Measurements from ENCODE around the gene F11R. TPM values are rescaled to one million over a fixed set of nuclear protein-coding genes. Genes with fewer than 3 reads are reported as not detected.

The F11R gene
- total and polyA plus RNA-seq, 4 donors = 25.8 to 80.4 (median 45.6) TPM

- no peak for DNase-seq (ENCODE audit: low spot score)
These were observed 25.8 kb upstream of the F11R start for GRCh38 chr1:161046605-161047228.

More at GRCh38 chr1:161046605-161047228, 25.8 kb upstream of the F11R start:
- H3K4me1 ChIP-seq (ENCODE audit: control insufficient read depth in 4 of 4, insufficient read depth in 4 of 4, low read length in 3 of 4) = peaks cover 3 to 19% (median 9%) of the 10 kb centered on the region in 4 donors
- TF ChIP-seq CTCF (IDR thresholded peaks at IDR 0.05; ENCODE audit: low read depth, low read length, missing input control) = no peak
- no peak for TF ChIP-seq JUND (IDR thresholded peaks at IDR 0.05)
- no peak for TF ChIP-seq ZBTB33 (IDR thresholded peaks at IDR 0.05)
- no peak for TF ChIP-seq HNF4A (conservative IDR thresholded peaks at IDR 0.05)
- TF ChIP-seq ATF3 (IDR thresholded peaks at IDR 0.05) = no peak
- TF ChIP-seq RAD21 (IDR thresholded peaks at IDR 0.05) = no peak
- no peak for TF ChIP-seq RXRA (IDR thresholded peaks at IDR 0.05)
- no peak for TF ChIP-seq NR2F2 (IDR thresholded peaks at IDR 0.05)
- TF ChIP-seq REST (IDR thresholded peaks at IDR 0.05) = no peak
- no peak for TF ChIP-seq FOXA1 (IDR thresholded peaks at IDR 0.05)
- no peak for TF ChIP-seq EGR1 (IDR thresholded peaks at IDR 0.05; ENCODE audit: low read depth in 2 of 2)
- TF ChIP-seq TAF1 (conservative IDR thresholded peaks at IDR 0.05) = no peak
- TF ChIP-seq MAX (IDR thresholded peaks at IDR 0.05) = no peak
- no peak for TF ChIP-seq SP1 (IDR thresholded peaks at IDR 0.05)
- no peak for TF ChIP-seq HNF4G (IDR thresholded peaks at IDR 0.05)
- TF ChIP-seq FOXA2 (IDR thresholded peaks at IDR 0.05) = no peak
- no peak for TF ChIP-seq YY1 (IDR thresholded peaks at IDR 0.05)
- TF ChIP-seq GABPA (IDR thresholded peaks at IDR 0.05 in 1 of 2, conservative IDR thresholded peaks at IDR 0.05 in 1 of 2) = no peak
- peaks cover 0 to 7% (median 2%) of the 10 kb centered on the region in 4 donors for H3K9me3 ChIP-seq (ENCODE audit: control insufficient read depth in 4 of 4, low read length in 3 of 4)
- H3K4me3 ChIP-seq (ENCODE audit: low read depth in 1 of 3, low read length in 3 of 3) = peak overlapping the region; percentile 89 to 97 (median 91)
- no peaks in the 10 kb centered on the region for H3K27me3 ChIP-seq (ENCODE audit: control insufficient read depth in 4 of 4, insufficient read depth in 4 of 4, low read length in 3 of 4)
- 65% methylated on average over 2 of the region's 2 CpGs for WGBS
- H3K27ac ChIP-seq (ENCODE audit: low read depth in 1 of 2, low read length in 2 of 2) = peak overlapping the region; percentile 85 to 92
- H3K9ac ChIP-seq (ENCODE audit: low read depth in 1 of 2, low read length in 2 of 2) = no peak overlapping the region
- peaks cover 0 to 18% (median 12%) of the 10 kb centered on the region in 4 donors for H3K36me3 ChIP-seq (ENCODE audit: control insufficient read depth in 4 of 4, insufficient read depth in 3 of 4, low read depth in 1 of 4, low read length in 3 of 4)

All from liver (tissue), 9 donors.